ENCODE data around the gene STIMATE. TPM values are rescaled to one million over a fixed set of nuclear protein-coding genes. Genes with fewer than 3 reads are reported as not detected.

The STIMATE gene
- total and polyA plus RNA-seq, 8 donors, result 4.9 to 121 (median 14.0) TPM

GRCh38 chr3:52796411-52796810 is 100.9 kb downstream of the STIMATE start:
- Histone ChIP-seq H3K4me1 (peaks cover 0 to 14% (median 0%) of the 10 kb centered on the region in 4 donors), H3K4me3 (no peak overlapping the region), H3K9me3 (no peaks in the 10 kb centered on the region), H3K36me3 (no peaks in the 10 kb centered on the region), H3K27ac (no peak overlapping the region), H3K27me3 (no peaks in the 10 kb centered on the region)
- intact Hi-C loops (cut with DNase I; ENCODE audit: low total_unique reads), result no loop called here
- 67 to 95% (median 94%) methylated on average over 3 to 9 of the region's 9 CpGs for WGBS, 5 donors
- no peak for DNase-seq
- TF ChIP-seq POLR2AphosphoS5 (IDR thresholded peaks at IDR 0.05), result no peak
- TF ChIP-seq, protein P1, sequence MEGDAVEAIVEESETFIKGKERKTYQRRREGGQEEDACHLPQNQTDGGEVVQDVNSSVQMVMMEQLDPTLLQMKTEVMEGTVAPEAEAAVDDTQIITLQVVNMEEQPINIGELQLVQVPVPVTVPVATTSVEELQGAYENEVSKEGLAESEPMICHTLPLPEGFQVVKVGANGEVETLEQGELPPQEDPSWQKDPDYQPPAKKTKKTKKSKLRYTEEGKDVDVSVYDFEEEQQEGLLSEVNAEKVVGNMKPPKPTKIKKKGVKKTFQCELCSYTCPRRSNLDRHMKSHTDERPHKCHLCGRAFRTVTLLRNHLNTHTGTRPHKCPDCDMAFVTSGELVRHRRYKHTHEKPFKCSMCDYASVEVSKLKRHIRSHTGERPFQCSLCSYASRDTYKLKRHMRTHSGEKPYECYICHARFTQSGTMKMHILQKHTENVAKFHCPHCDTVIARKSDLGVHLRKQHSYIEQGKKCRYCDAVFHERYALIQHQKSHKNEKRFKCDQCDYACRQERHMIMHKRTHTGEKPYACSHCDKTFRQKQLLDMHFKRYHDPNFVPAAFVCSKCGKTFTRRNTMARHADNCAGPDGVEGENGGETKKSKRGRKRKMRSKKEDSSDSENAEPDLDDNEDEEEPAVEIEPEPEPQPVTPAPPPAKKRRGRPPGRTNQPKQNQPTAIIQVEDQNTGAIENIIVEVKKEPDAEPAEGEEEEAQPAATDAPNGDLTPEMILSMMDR (IDR thresholded peaks at IDR 0.05), result no peak
- TF ChIP-seq EP300 (IDR thresholded peaks at IDR 0.05), result no peak
- TF ChIP-seq POLR2A (IDR thresholded peaks at IDR 0.05), result no peak

GRCh38 chr3:52795298-52795900 is 101.9 kb downstream of the STIMATE start:
- intact Hi-C loops (cut with DNase I; ENCODE audit: low total_unique reads), result no loop called here
- no peaks in the 10 kb centered on the region for H3K9me3 ChIP-seq
- H3K27me3 ChIP-seq, result no peaks in the 10 kb centered on the region
- TF ChIP-seq POLR2A (IDR thresholded peaks at IDR 0.05) (no peak), EP300 (IDR thresholded peaks at IDR 0.05) (no peak), POLR2AphosphoS5 (IDR thresholded peaks at IDR 0.05) (no peak)
- TF ChIP-seq, protein P1 (IDR thresholded peaks at IDR 0.05), result no peak
- H3K27ac ChIP-seq, result no peak overlapping the region
- H3K4me1 ChIP-seq, result peaks cover 0 to 14% (median 0%) of the 10 kb centered on the region in 4 donors
- H3K36me3 ChIP-seq, result no peaks in the 10 kb centered on the region
- no peak for DNase-seq
- no peak overlapping the region for H3K4me3 ChIP-seq
- 39 to 56% (median 45%) methylated on average over 6 to 9 of the region's 9 CpGs for WGBS, 5 donors

GRCh38 chr3:52794612-52795099 is 102.7 kb downstream of the STIMATE start, which contains the start of gene ITIH3:
ITIH3 (plus strand) TSS chr3:52794796; CDS start chr3:52794804, 8 bp downstream.
- intact Hi-C loops (cut with DNase I; ENCODE audit: low total_unique reads), result no loop called here
- Histone ChIP-seq H3K9me3 (no peaks in the 10 kb centered on the region), H3K27me3 (no peaks in the 10 kb centered on the region), H3K36me3 (no peaks in the 10 kb centered on the region), H3K27ac (peak within 1 kb of the TSS in 1 of 5 donors; percentile 14), H3K4me3 (no peak within 1 kb of the TSS), H3K4me1 (peaks cover 0 to 14% (median 0%) of the 10 kb centered on the region in 4 donors)
- WGBS, 5 donors, result 71 to 83% (median 78%) methylated on average over 10 of the region's 10 CpGs
- DNase-seq, result no peak
- TF ChIP-seq, protein P1 (IDR thresholded peaks at IDR 0.05), result no peak
- TF ChIP-seq POLR2A (IDR thresholded peaks at IDR 0.05), result no peak
- no peak for TF ChIP-seq EP300 (IDR thresholded peaks at IDR 0.05)
- TF ChIP-seq POLR2AphosphoS5 (IDR thresholded peaks at IDR 0.05), result no peak

- no peaks in the 10 kb centered on the region for H3K27me3 ChIP-seq
- H3K4me3 ChIP-seq, result no peak overlapping the region
- TF ChIP-seq POLR2AphosphoS5 (IDR thresholded peaks at IDR 0.05) (no peak), EP300 (IDR thresholded peaks at IDR 0.05) (no peak), POLR2A (IDR thresholded peaks at IDR 0.05) (no peak)
- TF ChIP-seq, protein P1 (IDR thresholded peaks at IDR 0.05), result no peak
- H3K9me3 ChIP-seq, result no peaks in the 10 kb centered on the region
- 73 to 80% (median 78%) methylated on average over 9 of the region's 9 CpGs for WGBS, 5 donors
- H3K27ac ChIP-seq, result peak overlapping the region in 1 of 5 donors; percentile 14
- peaks cover 0 to 14% (median 0%) of the 10 kb centered on the region in 4 donors for H3K4me1 ChIP-seq
- no peaks in the 10 kb centered on the region for H3K36me3 ChIP-seq
- intact Hi-C loops (cut with DNase I; ENCODE audit: low total_unique reads), result no loop called here
- no peak for DNase-seq
These were observed 103.4 kb downstream of the STIMATE start for GRCh38 chr3:52793702-52794611.

All from stomach (tissue), 9 donors.